Measurements from ENCODE around the gene ZNF839.
A peak's percentile ranks its signal among the peaks of the same experiment; 100 is the strongest.
"Not testable (repeated sequence)": the region's sequence is repeated elsewhere in the genome, so short reads cannot be mapped to it uniquely, and the experiment has no call there.

The ZNF839 gene

DNA sequence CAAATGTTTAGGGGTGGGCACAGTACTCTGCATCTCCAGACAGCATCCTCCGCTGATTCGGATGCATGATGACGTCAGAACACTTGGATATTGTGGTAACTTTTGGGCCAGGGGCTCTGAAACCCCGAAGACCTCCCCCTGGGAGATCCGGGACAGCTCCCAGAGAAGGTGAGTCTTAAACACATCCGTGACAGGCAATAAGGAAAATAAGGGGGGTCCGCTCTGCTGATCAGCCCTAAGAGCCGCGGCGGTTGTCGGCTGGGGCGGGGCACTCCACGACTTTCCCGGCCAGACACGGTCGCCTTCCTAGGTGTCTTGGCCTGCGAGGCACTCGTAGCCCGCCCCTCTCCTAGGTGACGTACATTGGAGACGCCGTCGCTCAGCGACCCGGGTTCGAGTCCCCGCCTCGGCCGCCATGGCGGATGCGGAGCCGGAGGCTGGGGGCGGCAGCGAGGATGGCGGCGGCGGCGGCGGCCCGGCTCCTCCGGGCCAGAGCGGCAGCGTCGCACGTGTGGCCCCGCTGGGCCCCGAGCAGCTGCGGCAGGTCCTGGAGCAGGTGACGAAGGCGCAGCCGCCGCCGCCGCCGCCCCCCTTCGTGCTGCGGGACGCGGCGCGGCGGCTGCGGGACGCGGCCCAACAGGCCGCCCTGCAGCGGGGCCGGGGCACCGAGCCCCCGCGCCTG, at the start of gene ZNF839:
ZNF839 (plus strand) TSS at position 396 of the 682 bp plus-strand sequence; CDS start at position 416, 20 bp downstream.
- DNase-seq = peak; percentile 85 to 97 (median 92)
- intact Hi-C loops (cut with DNase I) = loop anchor here (10.0 kb wide), 2 partner anchors 195 to 355 kb away; partner anchors contain the start of gene DYNC1H1

DNA sequence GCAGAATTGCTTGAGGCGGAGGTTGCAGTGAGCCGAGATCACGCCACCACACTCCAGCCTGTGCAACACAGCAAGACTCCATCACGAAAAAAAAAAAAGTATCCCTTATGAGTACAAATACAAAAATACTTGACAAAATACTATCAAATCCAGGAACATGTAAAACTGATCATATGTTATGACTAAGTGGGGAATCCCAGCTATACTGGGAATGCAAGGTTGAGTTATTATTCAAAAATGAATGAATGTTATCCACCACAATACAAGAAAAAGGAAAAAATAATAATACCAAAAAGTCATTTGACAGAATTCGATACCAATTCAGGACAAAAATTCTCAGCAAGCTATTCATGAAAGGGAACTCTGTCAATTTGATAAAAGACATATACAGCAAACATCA, 47.2 kb upstream of the ZNF839 start:
- intact Hi-C loops (cut with DNase I) = no loop called here
- no peak for DNase-seq

DNA sequence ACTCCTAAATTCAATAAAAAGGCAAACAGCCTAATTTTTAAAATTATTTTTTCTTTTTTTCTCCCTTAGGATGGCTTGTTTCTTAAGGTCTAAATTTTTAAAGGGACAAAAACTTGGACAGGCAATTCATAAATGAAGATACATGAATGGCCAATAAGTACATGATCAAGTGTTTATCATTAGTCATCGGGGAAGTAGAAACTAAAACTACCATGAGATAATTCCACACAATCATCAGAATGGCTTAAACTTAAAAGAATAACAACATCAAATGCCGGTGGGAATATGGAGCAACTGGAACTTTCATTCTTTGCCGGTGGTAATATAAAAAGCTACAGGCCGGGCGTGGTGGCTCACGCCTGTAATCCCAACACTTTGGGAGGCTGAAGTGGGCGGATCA, 43.7 kb upstream of the ZNF839 start:
- intact Hi-C loops (cut with DNase I) = no loop called here

DNA sequence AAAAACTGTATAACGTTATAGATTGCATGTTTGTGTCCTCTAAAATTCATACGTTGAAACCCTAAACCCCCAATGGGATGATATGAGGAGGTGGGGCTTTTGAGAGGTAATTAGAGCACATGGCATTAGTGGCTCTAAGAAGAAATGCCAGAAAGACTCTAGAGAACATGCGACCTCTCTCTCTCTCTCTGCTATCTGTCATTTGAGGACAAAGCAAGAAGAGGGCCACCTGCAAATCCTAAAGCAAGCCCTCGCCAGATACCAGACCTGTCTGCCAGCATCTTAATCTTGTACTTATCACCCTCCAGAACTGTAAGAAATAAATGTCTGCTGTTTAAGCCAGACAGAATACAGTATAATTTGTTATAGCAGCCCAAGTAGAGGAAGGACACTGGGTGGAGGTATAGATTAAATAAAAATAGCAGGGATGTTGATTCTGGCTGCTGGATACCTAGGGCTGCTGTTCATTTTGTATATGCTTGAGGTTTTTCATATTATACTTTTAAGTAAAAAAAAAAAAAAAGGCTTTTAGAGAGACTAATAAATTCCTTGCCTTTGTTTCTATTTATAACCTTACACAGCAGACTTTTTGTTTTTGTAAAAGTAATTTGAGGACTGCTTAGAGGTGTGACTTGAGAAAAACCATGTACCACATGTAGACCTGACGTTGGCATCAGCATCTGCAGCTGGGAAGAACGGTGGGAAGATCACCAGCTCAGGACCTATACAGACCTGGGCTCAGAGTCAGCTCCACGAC, 41.5 kb upstream of the ZNF839 start:
- intact Hi-C loops (cut with DNase I) = no loop called here
- no peak for DNase-seq

More for the DNA sequence above, 43.7 kb upstream of the ZNF839 start:
- no peak for DNase-seq

DNA sequence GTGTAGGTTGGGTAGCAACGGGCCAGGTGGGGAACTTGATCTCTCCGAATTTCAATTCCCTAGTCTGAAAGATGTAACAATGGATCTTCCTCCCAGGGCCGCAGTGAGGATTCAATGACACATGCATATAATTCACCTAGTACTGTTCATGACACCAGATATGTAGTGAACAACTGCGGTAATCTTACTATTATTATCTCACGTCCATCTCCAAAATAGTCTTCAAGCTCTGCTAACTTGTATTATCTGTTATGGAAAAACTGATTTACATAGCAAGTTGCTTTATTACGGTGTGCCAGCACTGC, 41.0 kb upstream of the ZNF839 start:
- no peak for DNase-seq
- intact Hi-C loops (cut with DNase I) = no loop called here

DNA sequence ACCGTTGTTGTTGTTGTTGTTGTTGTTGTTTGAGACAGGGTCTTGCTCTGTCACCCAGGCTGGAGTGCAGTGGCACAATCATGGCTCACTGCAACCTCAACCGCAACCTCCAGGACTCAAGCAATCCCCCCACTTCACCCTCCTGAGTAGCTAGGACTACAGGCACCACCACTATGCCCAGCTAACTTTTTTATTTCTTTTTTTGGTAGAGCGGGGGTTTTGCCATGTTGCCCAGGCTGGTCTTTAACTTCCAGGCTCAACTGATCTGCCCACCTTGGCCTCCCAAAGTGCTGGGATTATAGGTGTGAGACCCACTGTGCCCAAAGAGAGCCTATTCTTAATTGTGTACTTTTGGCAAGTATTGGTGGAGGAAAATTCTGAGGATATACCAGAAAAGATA, 40.3 kb upstream of the ZNF839 start:
- DNase-seq = no peak
- intact Hi-C loops (cut with DNase I) = no loop called here

DNA sequence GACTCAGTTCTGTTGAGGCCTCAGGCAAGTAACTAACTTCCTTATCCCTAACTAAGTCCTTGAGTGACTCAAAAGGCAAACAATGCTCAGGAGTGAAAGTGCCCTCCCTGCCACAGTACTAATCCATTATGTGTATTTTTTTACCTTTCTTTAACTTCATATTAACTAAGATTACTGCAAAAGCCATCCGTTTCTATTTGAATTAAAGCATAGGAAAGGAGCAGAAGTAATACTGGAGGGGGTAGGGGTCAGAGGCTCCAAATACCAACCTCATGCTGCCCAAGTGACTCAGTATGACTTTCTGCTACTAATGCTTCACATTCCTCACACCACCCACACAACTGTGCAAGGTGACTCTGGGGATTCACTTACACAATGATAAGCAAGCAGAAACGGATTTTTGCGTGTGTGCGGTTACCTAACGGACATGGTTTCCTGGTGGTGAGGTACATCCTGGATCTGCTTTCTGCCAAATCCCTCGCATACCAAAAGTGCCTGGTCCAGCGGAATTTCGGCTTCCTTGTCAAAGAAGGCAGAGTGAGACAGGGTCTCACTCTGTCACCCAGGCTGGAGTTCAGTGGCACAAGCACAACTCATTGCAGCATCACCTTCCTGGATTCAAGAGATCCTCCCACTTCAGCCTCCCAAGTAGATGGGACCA, 39.7 kb upstream of the ZNF839 start:
- intact Hi-C loops (cut with DNase I) = no loop called here
- DNase-seq = peak in 19 of 42 donors; percentile 8 to 62 (median 34)

DNA sequence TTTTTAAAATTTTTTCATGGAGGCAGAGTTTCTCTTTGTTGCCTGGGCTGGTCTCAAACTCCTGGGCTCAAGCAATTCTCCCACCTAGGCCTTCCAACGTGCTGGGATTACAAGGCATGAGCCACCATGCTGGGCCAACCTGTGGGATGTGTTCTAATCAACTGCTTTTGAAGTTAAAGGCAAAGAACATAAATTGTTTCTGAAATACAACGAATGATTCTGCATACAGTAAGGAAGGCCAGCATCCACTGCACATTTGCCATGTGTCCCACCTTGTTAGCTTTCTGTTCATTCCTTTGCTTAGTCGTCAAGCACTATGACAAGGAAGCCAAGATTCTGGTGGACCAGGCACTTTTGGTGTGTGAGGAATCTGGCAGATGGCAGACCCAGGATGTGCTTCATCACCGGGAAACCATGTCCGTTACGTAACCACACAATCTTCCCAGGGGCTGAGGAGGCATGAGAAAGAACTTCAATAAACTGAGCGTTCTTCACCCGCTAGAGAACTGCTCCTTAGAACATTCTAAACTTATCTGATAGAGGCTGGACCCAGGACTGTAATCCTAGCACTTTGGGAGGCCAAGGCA, 39.1 kb upstream of the ZNF839 start:
- DNase-seq = no peak
- intact Hi-C loops (cut with DNase I) = no loop called here

DNA sequence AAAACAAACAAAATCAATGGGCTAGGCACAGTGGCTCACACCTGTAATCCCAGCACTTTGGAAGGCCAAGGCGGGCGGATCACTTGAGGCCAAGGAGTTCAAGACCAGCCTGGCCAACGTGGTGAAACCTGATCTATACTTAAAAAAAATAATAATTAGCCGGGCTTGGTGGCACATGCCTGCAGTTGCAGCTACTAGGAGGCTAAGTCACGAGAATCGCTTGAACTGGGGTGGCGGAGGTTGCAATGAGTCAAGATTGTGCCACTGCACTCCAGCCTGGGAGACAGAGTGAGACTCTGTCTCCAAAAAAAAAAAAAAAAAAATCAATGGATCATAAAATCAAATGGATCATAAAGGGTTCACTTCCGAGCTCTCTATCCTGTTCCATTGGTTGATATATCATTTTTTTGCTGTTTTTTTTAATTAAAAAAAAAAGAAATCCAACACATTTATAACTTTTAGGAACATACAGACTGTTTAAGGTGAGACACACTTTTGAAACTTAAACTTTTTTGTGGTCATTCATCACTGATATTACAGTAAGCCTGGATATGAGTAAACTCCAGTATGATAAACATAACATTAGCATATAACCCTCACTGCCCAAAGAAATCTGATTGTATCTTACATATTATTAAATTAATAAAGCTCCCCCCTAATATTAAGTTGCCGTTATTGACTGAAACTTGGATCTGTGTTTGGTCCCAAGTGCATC, 36.6 kb upstream of the ZNF839 start:
- intact Hi-C loops (cut with DNase I) = no loop called here
- DNase-seq = no peak

DNA sequence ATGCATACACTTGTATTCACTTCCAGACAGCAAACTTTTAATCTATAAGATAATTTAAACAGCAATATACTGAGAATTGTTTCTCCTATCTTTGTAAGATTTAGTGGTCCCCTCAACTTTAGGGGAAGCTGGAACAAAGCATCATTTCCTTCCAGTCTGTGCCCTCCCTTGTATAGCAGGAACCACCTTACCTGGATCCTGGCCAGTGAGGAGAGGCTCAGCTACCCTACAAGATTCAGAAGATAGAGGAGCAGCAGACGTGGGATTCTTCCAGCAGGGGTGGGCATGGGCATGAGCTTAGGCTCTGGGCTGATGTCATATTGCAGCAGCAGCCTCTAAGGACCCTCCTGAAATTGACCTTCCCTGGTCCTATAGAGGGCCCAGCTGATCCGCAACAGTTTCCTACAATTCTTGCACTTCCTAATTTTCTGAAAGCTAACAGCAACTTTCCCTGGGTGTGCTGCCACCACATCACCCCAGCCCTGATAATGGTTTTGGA, 35.9 kb upstream of the ZNF839 start:
- intact Hi-C loops (cut with DNase I) = no loop called here
- no peak for DNase-seq

DNA sequence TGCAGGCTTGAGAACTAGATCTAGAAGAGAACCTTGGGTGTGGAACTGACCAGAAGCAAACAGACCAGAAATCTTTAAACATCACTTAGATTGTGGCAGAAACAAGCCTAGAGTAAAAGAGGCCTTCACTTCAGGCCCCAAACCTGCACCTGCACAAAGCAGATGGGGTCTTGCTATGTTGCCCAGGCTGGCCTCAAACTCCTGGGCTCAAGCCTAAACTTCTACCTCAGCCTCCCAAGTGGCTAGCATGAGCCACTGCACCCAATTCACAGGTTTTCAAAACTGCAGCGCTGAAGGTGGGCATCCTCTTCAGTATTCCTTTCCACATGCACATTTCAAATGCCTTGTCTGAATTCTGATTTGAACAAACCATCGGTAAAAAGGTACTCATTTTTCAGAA, 34.4 kb upstream of the ZNF839 start:
- intact Hi-C loops (cut with DNase I) = no loop called here
- no peak for DNase-seq

DNA sequence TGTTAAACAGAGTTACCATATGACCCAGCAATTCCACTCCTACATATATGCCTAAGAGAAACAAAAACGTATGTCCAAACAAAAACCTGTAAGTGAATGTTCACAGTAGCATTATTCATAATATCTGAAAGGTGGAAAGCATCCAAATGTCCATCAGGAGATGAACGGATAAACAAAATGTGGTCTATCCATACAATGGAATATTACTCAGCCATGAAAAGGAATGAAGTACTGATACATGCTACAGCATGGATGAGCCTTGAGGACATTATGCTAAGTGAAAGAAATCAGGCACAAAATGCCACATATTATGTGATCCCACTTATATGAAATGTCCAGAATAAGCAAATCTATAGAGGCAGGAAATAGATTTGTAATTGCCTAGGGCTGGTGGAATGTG, 31.4 kb upstream of the ZNF839 start:
- intact Hi-C loops (cut with DNase I) = no loop called here
- DNase-seq = no peak

DNA sequence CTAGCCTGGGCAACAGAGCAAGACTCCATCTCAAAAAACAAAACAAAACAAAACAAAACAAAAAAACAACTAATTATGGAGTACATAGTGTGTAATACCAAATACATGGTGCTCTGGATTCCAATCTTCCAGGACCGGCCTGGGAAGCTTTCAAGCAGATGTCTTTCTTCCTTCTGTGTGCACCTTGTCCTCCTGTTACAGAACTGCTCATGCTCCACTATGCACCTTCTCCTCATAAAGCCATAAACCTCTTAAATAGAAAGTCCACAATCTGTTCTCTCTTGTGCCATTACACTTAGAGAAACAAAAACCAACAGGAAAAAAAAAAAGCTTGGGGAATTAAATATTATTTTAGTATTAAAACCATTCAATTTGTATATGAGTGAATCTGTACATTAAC, 27.1 kb upstream of the ZNF839 start:
- DNase-seq = no peak
- intact Hi-C loops (cut with DNase I) = no loop called here

DNA sequence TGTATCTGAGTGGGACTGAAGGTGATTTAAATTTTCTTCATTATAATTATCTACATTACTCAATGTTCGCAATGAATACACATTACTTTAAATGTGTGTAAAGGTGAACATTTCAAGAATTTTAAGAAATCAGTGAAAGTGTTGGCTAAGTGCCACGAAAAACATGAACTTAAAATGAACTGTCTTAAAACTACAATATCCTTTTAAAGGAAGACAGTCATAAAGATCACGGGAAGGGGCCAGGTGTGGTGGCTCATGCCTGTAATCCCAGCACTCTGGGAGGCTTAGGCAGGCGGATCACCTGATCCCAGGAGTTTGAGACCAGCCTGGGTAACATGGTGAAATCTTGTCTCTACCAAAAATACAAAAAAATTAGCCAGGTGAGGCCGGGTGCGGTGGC, 25.8 kb upstream of the ZNF839 start:
- intact Hi-C loops (cut with DNase I) = no loop called here
- DNase-seq = no peak

DNA sequence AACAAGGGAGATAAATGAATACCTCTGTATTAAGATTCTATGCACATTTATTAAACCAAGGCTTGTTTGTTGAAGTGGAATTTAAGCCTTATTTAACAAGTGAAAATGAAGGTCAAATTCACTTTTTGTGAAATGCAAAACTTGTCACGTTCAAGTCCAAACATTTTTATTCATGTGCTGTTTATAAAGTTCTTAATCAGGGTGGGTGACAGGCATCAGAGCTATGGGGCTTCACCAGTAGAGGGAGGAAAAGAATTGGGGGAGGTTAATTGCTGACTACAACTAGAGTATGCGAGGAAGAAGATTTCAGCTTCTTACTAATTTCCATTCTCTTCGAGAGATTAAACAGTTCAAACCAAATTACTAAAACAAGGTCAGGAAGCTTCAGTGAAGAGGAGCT, 24.3 kb upstream of the ZNF839 start:
- intact Hi-C loops (cut with DNase I) = no loop called here
- DNase-seq = no peak

DNA sequence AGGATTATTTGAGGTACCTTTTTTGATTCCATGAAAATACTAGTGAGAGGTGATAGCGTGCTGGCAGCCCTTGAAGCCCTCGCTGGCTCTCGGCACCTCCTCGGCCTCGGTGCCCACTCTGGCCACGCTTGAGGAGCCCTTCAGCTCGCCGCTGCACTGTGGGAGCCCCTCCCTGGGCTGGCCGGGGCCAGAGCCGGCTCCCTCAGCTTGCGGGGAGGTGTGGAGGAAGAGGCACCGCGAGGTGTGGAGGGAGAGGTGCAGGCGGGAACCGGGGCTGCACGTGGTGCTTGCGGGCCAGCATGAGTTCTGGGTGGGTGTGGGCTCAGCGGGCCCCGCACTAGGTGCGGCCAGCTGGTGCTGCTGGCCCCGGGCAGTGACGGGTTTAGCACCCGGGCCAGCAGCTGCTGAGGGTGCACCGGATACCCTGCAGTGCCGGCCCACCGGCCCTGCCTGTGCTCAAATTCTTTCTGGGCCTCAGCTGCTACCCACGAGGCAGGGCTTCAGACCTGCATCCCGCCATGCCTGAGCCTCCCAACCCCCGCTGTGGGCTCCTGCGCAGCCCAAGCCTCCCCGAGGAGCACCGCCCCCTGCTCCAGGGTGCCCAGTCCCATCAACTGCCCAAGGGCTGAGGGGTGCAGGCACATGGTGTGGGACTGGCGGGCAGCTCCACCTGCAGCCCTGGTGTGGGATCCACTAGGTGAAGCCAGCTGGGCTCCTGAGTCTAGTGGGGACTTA, 21.9 kb upstream of the ZNF839 start:
- peak in 1 of 42 donors; percentile 3 for DNase-seq
- intact Hi-C loops (cut with DNase I) = no loop called here

DNA sequence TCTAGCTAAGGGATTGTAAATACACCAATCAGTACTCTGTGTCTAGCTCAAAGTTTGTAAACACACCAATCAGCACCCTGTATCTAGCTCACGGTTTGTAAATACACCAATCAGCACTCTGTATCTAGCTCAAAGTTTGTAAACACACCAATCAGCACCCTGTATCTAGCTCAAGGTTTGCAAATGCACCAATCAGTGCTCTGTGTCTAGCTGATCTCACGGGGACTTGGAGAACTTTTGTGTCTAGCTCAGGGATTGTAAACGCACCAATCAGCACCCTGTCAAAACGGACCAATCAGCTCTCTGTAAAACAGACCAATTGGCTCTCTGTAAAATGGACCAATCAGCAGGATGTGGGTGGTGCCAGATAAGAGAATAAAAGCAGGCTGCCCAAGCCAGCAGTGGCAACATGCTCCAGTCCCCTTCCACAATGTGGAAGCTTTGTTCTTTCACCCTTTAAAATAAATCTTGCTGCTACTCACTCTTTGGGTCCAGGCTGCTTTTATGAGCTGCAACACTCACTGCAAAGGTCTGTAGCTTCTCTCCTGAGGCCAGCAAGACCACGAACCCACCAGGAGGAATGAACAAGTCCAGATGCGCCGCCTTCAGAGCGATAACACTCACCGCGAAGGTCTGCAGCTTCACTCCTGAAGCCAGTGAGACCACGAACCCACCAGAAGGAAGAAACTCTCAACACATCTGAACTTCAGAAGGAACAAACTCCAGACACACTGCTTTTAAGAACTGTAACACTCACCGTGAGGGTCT, 21.1 kb upstream of the ZNF839 start:
- DNase-seq; intact Hi-C loops (cut with DNase I): not testable (repeated sequence)

DNA sequence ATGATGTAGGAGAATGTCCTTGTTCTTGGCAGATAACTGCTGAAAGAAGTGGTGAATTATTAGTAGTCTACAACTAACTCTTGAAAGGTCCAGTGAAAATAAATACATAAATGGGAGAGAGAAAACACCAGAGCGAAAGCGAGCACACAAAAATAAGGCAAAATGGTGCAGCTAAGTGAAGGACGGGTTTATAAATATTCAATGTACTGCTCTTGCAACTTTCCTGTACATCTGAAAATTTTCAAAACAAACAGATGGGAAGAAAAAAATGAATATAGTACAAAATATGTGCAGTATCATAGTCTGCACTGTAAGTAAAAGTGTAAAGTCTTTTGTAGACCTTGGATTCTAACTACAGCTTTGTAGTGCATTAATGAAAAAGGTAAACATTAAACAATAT, 15.9 kb upstream of the ZNF839 start:
- intact Hi-C loops (cut with DNase I) = no loop called here
- DNase-seq = no peak

All from head of caudate nucleus (tissue), 42 donors.